NCI-H1694 treated with DMSO at 0.1 percent for 48 hours (cell line): ENCODE results near the gene GLCCI1.

ENCODE experiments used
- DNase-seq: peaks from one replicate; lab custom pipeline; 2025; lab: John Stamatoyannopoulos, UW

The GLCCI1 gene

GRCh38 chr7:8131694-8132605, 163.4 kb downstream of the GLCCI1 start:
- no peak for DNase-seq

- DNase-seq: no peak
Measured at GRCh38 chr7:8133188-8133848, 164.7 kb downstream of the GLCCI1 start.

DNA sequence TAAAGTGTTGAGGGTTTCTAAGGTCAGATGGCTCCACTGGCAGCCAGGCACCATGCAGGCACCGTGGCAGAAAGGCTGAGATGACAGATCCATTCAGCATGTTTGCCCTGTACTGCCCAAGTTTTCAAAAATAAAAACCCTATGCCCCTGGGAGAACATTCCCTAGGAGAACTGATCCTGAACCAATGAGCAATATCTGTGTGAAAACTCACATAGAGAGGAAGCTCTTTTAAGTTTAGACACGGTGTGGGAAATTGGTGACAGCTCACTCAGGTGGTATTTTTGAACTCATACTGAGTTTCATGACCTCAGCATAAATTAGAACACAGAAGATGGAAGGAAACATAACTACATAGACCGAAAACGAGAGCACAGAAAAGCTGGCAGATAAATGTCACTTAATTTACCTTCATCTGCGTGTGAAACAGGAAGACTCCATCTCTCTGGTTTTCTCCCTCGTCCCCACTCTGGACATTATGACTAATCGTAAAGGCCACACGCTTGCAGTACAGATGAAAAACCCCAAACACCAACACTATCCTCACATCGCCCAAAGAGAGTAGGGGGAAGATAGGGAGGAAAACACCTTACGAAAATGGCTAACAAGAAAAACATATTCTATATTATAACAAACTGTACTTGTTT, 165.6 kb downstream of the GLCCI1 start:
- no peak for DNase-seq

DNA sequence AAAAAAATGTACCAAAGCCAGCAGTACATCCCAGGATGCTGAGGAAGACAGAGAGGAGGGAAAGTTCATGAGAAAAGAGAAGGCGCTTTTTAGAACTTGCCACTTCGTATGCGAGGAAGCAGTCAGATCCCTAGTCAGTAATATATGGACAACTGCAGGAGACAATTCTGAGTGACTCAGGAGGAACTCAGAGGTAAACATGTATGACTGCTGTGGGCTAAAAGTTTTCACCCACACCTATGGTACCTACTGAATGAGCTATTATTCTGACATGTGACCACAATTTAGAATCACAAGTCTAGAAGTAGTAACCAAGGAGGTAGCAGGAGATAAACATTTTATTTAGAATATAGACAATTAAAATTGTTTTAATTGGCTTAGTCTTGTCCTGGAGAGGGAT, 166.8 kb downstream of the GLCCI1 start:
- no peak for DNase-seq

DNA sequence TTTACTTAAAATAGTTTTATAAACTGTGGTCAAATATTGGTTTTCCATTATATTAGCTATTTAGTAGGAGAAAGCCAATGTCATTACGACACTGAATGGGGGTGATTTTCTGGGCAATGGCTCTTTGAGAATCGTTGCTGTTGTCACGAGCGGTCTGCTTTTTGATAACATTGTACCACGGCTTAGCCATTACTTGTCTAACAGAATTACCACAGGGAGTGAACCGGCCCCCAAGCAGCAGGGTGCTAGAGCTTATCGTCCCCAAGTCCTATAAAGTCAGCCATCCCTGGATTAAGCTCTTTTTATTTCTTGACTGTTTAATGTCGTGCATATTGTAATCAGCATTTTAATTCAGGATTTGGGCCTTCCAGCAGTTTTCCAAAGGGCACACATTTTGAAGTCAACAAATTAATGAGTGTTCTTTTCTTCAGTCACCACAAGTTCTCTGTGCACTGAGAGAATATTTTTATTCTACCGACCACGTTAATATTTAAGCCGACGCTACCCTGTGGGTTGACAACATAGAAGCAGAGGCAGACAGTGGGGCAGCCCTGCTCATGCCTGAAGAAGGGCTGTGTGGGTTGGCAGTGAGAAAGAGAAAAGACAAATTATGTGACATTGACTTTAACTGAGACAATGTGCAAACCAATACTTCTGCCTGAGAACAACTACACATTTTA, 167.6 kb downstream of the GLCCI1 start:
- DNase-seq: no peak
